ENCODE measurements around the gene S100A12.

Gene S100A12

DNA sequence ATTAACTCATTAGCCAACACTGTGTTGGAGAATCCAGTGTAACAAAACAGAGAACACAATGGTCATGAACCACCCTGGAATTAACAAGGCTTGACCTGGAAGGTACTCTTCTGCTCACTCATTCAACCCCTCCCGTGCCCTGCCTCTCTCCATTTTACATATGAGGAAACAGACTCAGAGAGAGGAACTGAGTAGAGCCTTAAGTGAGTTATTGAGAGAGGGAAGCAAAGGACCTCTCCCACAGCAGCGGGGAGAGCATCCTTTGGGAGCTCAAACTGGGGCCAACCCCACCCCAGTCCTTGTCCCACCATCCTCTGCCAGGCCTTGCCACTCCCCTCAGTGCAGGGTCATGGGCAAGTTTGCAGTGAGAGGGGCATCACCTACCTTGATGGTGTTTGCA is 1.4 kb downstream of the S100A12 start:
- Histone ChIP-seq H3K79me2 (ENCODE audit: control insufficient read depth, low read length) (no peaks in the 10 kb centered on the region), H3K36me3 (ENCODE audit: control insufficient read depth, low read length) (no peaks in the 10 kb centered on the region), H3K9me3 (ENCODE audit: control insufficient read depth, insufficient read depth, low read length) (no peaks in the 10 kb centered on the region), H3K9me2 (replicated peaks; ENCODE audit: control insufficient read depth, low read length) (no peaks in the 10 kb centered on the region), H4K20me1 (ENCODE audit: control insufficient read depth, insufficient read depth, low read depth, low read length) (no peaks in the 10 kb centered on the region), H3K4me1 (ENCODE audit: control insufficient read depth, low read length) (no peaks in the 10 kb centered on the region), H3K4me3 (ENCODE audit: low read length) (no peak overlapping the region), H3K4me2 (ENCODE audit: low read length) (no peak overlapping the region), H3K27me3 (ENCODE audit: control insufficient read depth, low read length) (peaks cover 4% of the 10 kb centered on the region; the same call in 1 of the 2 replicates), H3K27ac (ENCODE audit: low read depth, low read length) (no peak overlapping the region), H3F3A (ENCODE audit: control insufficient read depth, insufficient read depth) (no peaks in the 10 kb centered on the region)
- TF ChIP-seq EZH2phosphoT487 (IDR thresholded peaks at IDR 0.05; ENCODE audit: borderline replicate concordance, low read length): no peak
- TF ChIP-seq, protein P1, sequence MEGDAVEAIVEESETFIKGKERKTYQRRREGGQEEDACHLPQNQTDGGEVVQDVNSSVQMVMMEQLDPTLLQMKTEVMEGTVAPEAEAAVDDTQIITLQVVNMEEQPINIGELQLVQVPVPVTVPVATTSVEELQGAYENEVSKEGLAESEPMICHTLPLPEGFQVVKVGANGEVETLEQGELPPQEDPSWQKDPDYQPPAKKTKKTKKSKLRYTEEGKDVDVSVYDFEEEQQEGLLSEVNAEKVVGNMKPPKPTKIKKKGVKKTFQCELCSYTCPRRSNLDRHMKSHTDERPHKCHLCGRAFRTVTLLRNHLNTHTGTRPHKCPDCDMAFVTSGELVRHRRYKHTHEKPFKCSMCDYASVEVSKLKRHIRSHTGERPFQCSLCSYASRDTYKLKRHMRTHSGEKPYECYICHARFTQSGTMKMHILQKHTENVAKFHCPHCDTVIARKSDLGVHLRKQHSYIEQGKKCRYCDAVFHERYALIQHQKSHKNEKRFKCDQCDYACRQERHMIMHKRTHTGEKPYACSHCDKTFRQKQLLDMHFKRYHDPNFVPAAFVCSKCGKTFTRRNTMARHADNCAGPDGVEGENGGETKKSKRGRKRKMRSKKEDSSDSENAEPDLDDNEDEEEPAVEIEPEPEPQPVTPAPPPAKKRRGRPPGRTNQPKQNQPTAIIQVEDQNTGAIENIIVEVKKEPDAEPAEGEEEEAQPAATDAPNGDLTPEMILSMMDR (IDR thresholded peaks at IDR 0.05; ENCODE audit: low read depth, low read length, poor library complexity, severe bottlenecking): no peak

DNA sequence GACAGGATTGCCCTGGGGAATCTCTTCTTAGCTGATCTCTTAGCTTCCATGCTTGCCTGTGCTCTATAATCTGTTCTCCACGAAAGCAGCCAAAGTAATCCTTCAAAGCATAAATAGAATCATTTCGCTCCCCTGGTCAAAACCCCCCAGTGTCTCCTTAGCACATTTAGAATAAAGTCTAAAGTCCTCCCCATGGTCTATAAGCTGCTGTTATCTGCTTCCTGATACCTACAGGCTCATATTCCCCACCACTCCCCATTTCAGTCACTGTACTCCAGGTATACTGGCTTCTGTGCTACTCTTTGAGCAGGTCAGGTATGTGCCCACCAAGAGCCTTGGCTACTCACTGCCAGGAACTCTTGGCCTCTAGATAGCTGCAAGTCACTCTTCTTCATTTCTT is 2.9 kb downstream of the S100A12 start:
- Histone ChIP-seq H3K4me2 (ENCODE audit: low read length) (no peak overlapping the region), H3K79me2 (ENCODE audit: control insufficient read depth, low read length) (no peaks in the 10 kb centered on the region), H3K36me3 (ENCODE audit: control insufficient read depth, low read length) (no peaks in the 10 kb centered on the region)

DNA sequence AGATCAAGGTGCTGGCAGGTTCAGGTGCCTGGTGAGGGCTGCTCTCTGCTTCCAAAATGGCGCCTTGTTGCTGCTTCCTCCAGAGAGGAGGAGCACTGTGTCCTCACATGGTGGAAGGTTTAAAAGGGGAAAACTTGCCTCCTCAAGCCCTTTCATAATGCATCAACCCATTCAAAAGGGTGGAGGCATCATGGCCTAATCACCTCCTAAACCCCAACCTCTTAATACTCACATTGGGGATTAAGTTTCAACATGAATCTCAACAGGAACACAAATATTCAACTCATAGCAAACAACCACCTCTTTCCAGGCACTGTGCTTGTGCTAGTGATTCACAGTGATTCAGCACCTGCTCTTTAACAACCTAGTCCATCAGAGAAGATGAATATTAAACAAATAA is 4.2 kb downstream of the S100A12 start:
- H3F3A ChIP-seq (ENCODE audit: control insufficient read depth, insufficient read depth): no peaks in the 10 kb centered on the region
- no peaks in the 10 kb centered on the region for H3K4me1 ChIP-seq (ENCODE audit: control insufficient read depth, low read length)
- H3K4me3 ChIP-seq (ENCODE audit: low read length): no peak overlapping the region
- H3K36me3 ChIP-seq (ENCODE audit: control insufficient read depth, low read length): no peaks in the 10 kb centered on the region
- TF ChIP-seq, protein P1 (IDR thresholded peaks at IDR 0.05; ENCODE audit: low read depth, low read length, poor library complexity, severe bottlenecking): no peak
- no peak for TF ChIP-seq EZH2phosphoT487 (IDR thresholded peaks at IDR 0.05; ENCODE audit: borderline replicate concordance, low read length)
- H3K9me3 ChIP-seq (ENCODE audit: control insufficient read depth, insufficient read depth, low read length): no peaks in the 10 kb centered on the region
- H4K20me1 ChIP-seq (ENCODE audit: control insufficient read depth, insufficient read depth, low read depth, low read length): no peaks in the 10 kb centered on the region
- no peaks in the 10 kb centered on the region for H3K9me2 ChIP-seq (replicated peaks; ENCODE audit: control insufficient read depth, low read length)
- no peaks in the 10 kb centered on the region for H3K79me2 ChIP-seq (ENCODE audit: control insufficient read depth, low read length)
- H3K27ac ChIP-seq (ENCODE audit: low read depth, low read length): no peak overlapping the region
- H3K4me2 ChIP-seq (ENCODE audit: low read length): no peak overlapping the region
- peaks cover 7% of the 10 kb centered on the region for H3K27me3 ChIP-seq (ENCODE audit: control insufficient read depth, low read length)

More for the DNA sequence above, 2.9 kb downstream of the S100A12 start:
- H3F3A ChIP-seq (ENCODE audit: control insufficient read depth, insufficient read depth): no peaks in the 10 kb centered on the region
- H3K9me3 ChIP-seq (ENCODE audit: control insufficient read depth, insufficient read depth, low read length): no peaks in the 10 kb centered on the region
- no peaks in the 10 kb centered on the region for H4K20me1 ChIP-seq (ENCODE audit: control insufficient read depth, insufficient read depth, low read depth, low read length)
- no peaks in the 10 kb centered on the region for H3K4me1 ChIP-seq (ENCODE audit: control insufficient read depth, low read length)
- H3K27ac ChIP-seq (ENCODE audit: low read depth, low read length): no peak overlapping the region
- no peak for TF ChIP-seq EZH2phosphoT487 (IDR thresholded peaks at IDR 0.05; ENCODE audit: borderline replicate concordance, low read length)
- TF ChIP-seq, protein P1 (IDR thresholded peaks at IDR 0.05; ENCODE audit: low read depth, low read length, poor library complexity, severe bottlenecking): no peak
- H3K4me3 ChIP-seq (ENCODE audit: low read length): no peak overlapping the region
- no peaks in the 10 kb centered on the region for H3K9me2 ChIP-seq (replicated peaks; ENCODE audit: control insufficient read depth, low read length)
- H3K27me3 ChIP-seq (ENCODE audit: control insufficient read depth, low read length): peaks cover 4% of the 10 kb centered on the region; the same call in 1 of the 2 replicates
